ENCODE measurements around the gene VPS9D1. TPM values are rescaled to one million over a fixed set of nuclear protein-coding genes. Genes with fewer than 3 reads are reported as not detected.

VPS9D1 gene
- total and polyA plus RNA-seq, 2 experiments from 2014 or later, result 2.1 to 2.2 TPM

GRCh38 chr16:89733322-89733721 lies 12.6 kb upstream of the VPS9D1 start (continued):
- TF ChIP-seq JUNB (IDR thresholded peaks at IDR 0.05; ENCODE audit: unreplicated experiment) (no peak), EZH2phosphoT487 (IDR thresholded peaks at IDR 0.05; ENCODE audit: unreplicated experiment) (no peak)

GRCh38 chr16:89732918-89733242 lies 12.2 kb upstream of the VPS9D1 start:
- no peak for TF ChIP-seq EZH2 (IDR thresholded peaks at IDR 0.05; ENCODE audit: low read depth, unreplicated experiment)
- TF ChIP-seq EZH2phosphoT487 (IDR thresholded peaks at IDR 0.05; ENCODE audit: unreplicated experiment), result no peak
- no peak for TF ChIP-seq ZNF114 (CRISPR knock-in tag; IDR thresholded peaks at IDR 0.05)
- TF ChIP-seq ZNF462 (CRISPR knock-in tag; IDR thresholded peaks at IDR 0.05), result no peak
- no peak for TF ChIP-seq CTCF (conservative IDR thresholded peaks at IDR 0.05; ENCODE audit: low read depth in 2 of 2)
- Histone ChIP-seq H4K20me1 (replicated peaks; ENCODE audit: insufficient read depth) (peaks cover 6% of the 10 kb centered on the region; the same call in 1 of the 2 replicates), H3K36me3 (ENCODE audit: insufficient read depth) (peaks cover 14% of the 10 kb centered on the region; the same call in 1 of the 2 replicates), H3F3A (replicated peaks; ENCODE audit: low read depth) (peaks cover 14% of the 10 kb centered on the region; the same call in 1 of the 2 replicates), H3K9me2 (ENCODE audit: insufficient read depth) (no peaks in the 10 kb centered on the region), H3K27ac (ENCODE audit: low read depth) (no peak overlapping the region), H2AFZ (no peak overlapping the region), H3K4me2 (no peak overlapping the region), H3K79me2 (replicated peaks; ENCODE audit: insufficient read depth) (no peaks in the 10 kb centered on the region), H3K27me3 (ENCODE audit: insufficient read depth) (no peaks in the 10 kb centered on the region), H3K4me1 (ENCODE audit: insufficient read depth) (no peaks in the 10 kb centered on the region), H3K4me3 (no peak overlapping the region)
- no peak overlapping the region; the same call in 2 of the 3 replicates for H3K4me3 Mint-ChIP-seq
- no peak overlapping the region for H3K27ac Mint-ChIP-seq
- ATAC-seq (no peak), DNase-seq (ENCODE audit: low spot score) (no peak)
- no peaks in the 10 kb centered on the region; the same call in 2 of the 3 replicates for H3K9me3 Mint-ChIP-seq
- H3K4me1 Mint-ChIP-seq, result peaks cover 14% of the 10 kb centered on the region
- H3K27me3 Mint-ChIP-seq (ENCODE audit: insufficient read depth, low read depth, poor library complexity), result peaks cover 24% of the 10 kb centered on the region
- peaks cover 78% of the 10 kb centered on the region for H3K36me3 Mint-ChIP-seq (ENCODE audit: low read depth)

Measured in GM23338 (cell line).